HepG2 (cell line): ENCODE results near the gene MEAF6. TPM values are rescaled to one million over a fixed set of nuclear protein-coding genes. Genes with fewer than 3 reads are reported as not detected.

Source experiments
- AHR ChIP-seq: IDR thresholded peaks from 2 replicates; pipeline ENCODE4 v1.6.1; 2018; ENCODE audit warnings: missing genetic modification reagents, missing compliant biosample characterization
- BRD4 ChIP-seq: sonication (generic); formaldehyde crosslinking; IDR thresholded peaks from 2 replicates; pipeline ENCODE4 v1.4.0; 2020; ENCODE audit warnings: missing genetic modification reagents
- CEBPG ChIP-seq: IDR thresholded peaks from 2 replicates; pipeline ENCODE4 v1.6.1; 2016
- E2F5 ChIP-seq: sonication (generic); formaldehyde crosslinking; conservative IDR thresholded peaks from 2 replicates; pipeline ENCODE4 v1.4.0; 2020; ENCODE audit warnings: missing genetic modification reagents
- HOXD1 ChIP-seq: sonication (generic); formaldehyde crosslinking; IDR thresholded peaks from 2 replicates; pipeline ENCODE4 v1.5.0; 2020; ENCODE audit warnings: missing genetic modification reagents
- MAF1 ChIP-seq: sonication (generic); formaldehyde crosslinking; IDR thresholded peaks from 2 replicates; pipeline ENCODE4 v1.5.0; 2020; ENCODE audit warnings: missing genetic modification reagents, borderline replicate concordance
- MATR3 ChIP-seq: sonication (generic); formaldehyde crosslinking; IDR thresholded peaks from 2 replicates; pipeline ENCODE4 v1.4.0; 2020; ENCODE audit warnings: missing genetic modification reagents
- NFE2L2 ChIP-seq: fragments of 150-350 bp; IDR thresholded peaks from 2 replicates; pipeline ENCODE4 v1.6.1; 2014; ENCODE audit warnings: low read length
- ZNF501 ChIP-seq: sonication (generic); formaldehyde crosslinking; IDR thresholded peaks from 2 replicates; pipeline ENCODE4 v1.5.1; 2020; ENCODE audit warnings: mild to moderate bottlenecking, moderate library complexity, missing genetic modification reagents
- ZNF737 ChIP-seq: sonication (generic); formaldehyde crosslinking; IDR thresholded peaks from 2 replicates; pipeline ENCODE4 v1.5.0; 2020; ENCODE audit warnings: missing genetic modification reagents, mild to moderate bottlenecking, borderline replicate concordance
- polyA plus RNA-seq, 8 experiments: library from polyadenylated mRNA; depleted of rRNA in 3 of 8; stranded (reverse) in 7 of 8; unstranded in 1 of 8; fragments of >200 nt; fragmentation: Illumina TruSeq in 4 of 8; extraction: Trizol in 4 of 8; gene quantifications; 2 replicates each; pipeline versions ENCODE4 v1.2.1 to v1.2.3, GENCODE V29; 2011 to 2016; ENCODE audit warnings: low read depth in 4 of 8, missing spikeins in 1 of 8, mixed read lengths in 1 of 8; ENCODE audit not compliant: insufficient read depth in 1 of 8
- total RNA-seq, 5 experiments: library from RNA; depleted of rRNA; stranded (reverse); fragments of >200 nt; fragmentation: Illumina TruSeq; extraction: Trizol; gene quantifications; 2 replicates each; pipeline ENCODE4 v1.2.3, GENCODE V29; 2016; ENCODE audit warnings: low read depth in 1 of 5
- TF ChIP-seq, protein P1 (sequence below): sonication (generic); formaldehyde crosslinking; IDR thresholded peaks from 2 replicates; pipeline ENCODE4 v1.5.0; 2020; ENCODE audit warnings: mild to moderate bottlenecking, missing genetic modification reagents
- TF ChIP-seq, protein P2 (sequence below): sonication (generic); formaldehyde crosslinking; IDR thresholded peaks from 2 replicates; pipeline ENCODE4 v1.4.0; 2020; ENCODE audit warnings: low read depth, missing genetic modification reagents
- TF ChIP-seq, protein P3 (sequence below): sonication (generic); formaldehyde crosslinking; IDR thresholded peaks from 2 replicates; pipeline ENCODE4 v1.4.0; 2020; ENCODE audit warnings: mild to moderate bottlenecking, missing genetic modification reagents
- TF ChIP-seq, protein P4 (sequence below): sonication (generic); formaldehyde crosslinking; IDR thresholded peaks from 2 replicates; pipeline ENCODE4 v1.4.0; 2020; ENCODE audit warnings: missing genetic modification reagents
- TF ChIP-seq, protein P5 (sequence below): sonication (generic); formaldehyde crosslinking; IDR thresholded peaks from 2 replicates; pipeline ENCODE4 v1.4.0; 2020; ENCODE audit warnings: missing genetic modification reagents, mild to moderate bottlenecking, borderline replicate concordance

MEAF6 gene
- total and polyA plus RNA-seq, 2 of the 13 experiments (the other 11 are each of a cell fraction or from before 2014, with no cell fraction given) = 29.5 to 45.6 TPM

- TF ChIP-seq, protein P1, sequence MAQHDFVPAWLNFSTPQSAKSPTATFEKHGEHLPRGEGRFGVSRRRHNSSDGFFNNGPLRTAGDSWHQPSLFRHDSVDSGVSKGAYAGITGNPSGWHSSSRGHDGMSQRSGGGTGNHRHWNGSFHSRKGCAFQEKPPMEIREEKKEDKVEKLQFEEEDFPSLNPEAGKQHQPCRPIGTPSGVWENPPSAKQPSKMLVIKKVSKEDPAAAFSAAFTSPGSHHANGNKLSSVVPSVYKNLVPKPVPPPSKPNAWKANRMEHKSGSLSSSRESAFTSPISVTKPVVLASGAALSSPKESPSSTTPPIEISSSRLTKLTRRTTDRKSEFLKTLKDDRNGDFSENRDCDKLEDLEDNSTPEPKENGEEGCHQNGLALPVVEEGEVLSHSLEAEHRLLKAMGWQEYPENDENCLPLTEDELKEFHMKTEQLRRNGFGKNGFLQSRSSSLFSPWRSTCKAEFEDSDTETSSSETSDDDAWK (CRISPR knock-in tag) = no peak
- no peak for TF ChIP-seq BRD4
- no peak for TF ChIP-seq HOXD1
- TF ChIP-seq, protein P2, sequence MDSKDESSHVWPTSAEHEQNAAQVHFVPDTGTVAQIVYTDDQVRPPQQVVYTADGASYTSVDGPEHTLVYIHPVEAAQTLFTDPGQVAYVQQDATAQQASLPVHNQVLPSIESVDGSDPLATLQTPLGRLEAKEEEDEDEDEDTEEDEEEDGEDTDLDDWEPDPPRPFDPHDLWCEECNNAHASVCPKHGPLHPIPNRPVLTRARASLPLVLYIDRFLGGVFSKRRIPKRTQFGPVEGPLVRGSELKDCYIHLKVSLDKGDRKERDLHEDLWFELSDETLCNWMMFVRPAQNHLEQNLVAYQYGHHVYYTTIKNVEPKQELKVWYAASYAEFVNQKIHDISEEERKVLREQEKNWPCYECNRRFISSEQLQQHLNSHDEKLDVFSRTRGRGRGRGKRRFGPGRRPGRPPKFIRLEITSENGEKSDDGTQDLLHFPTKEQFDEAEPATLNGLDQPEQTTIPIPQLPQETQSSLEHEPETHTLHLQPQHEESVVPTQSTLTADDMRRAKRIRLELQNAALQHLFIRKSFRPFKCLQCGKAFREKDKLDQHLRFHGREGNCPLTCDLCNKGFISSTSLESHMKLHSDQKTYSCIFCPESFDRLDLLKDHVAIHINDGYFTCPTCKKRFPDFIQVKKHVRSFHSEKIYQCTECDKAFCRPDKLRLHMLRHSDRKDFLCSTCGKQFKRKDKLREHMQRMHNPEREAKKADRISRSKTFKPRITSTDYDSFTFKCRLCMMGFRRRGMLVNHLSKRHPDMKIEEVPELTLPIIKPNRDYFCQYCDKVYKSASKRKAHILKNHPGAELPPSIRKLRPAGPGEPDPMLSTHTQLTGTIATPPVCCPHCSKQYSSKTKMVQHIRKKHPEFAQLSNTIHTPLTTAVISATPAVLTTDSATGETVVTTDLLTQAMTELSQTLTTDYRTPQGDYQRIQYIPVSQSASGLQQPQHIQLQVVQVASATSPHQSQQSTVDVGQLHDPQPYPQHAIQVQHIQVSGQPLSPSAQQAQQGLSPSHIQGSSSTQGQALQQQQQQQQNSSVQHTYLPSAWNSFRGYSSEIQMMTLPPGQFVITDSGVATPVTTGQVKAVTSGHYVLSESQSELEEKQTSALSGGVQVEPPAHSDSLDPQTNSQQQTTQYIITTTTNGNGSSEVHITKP (CRISPR knock-in tag) = no peak
- TF ChIP-seq, protein P3, sequence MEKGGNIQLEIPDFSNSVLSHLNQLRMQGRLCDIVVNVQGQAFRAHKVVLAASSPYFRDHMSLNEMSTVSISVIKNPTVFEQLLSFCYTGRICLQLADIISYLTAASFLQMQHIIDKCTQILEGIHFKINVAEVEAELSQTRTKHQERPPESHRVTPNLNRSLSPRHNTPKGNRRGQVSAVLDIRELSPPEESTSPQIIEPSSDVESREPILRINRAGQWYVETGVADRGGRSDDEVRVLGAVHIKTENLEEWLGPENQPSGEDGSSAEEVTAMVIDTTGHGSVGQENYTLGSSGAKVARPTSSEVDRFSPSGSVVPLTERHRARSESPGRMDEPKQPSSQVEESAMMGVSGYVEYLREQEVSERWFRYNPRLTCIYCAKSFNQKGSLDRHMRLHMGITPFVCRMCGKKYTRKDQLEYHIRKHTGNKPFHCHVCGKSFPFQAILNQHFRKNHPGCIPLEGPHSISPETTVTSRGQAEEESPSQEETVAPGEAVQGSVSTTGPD = no peak
- no peak for TF ChIP-seq MATR3 (CRISPR knock-in tag)
- 0 out of 2 replicates have a peak, but pooled peaks have one; percentile 37 for TF ChIP-seq ZNF737 (CRISPR knock-in tag)
- TF ChIP-seq AHR (CRISPR knock-in tag) = no peak
- TF ChIP-seq, protein P4, sequence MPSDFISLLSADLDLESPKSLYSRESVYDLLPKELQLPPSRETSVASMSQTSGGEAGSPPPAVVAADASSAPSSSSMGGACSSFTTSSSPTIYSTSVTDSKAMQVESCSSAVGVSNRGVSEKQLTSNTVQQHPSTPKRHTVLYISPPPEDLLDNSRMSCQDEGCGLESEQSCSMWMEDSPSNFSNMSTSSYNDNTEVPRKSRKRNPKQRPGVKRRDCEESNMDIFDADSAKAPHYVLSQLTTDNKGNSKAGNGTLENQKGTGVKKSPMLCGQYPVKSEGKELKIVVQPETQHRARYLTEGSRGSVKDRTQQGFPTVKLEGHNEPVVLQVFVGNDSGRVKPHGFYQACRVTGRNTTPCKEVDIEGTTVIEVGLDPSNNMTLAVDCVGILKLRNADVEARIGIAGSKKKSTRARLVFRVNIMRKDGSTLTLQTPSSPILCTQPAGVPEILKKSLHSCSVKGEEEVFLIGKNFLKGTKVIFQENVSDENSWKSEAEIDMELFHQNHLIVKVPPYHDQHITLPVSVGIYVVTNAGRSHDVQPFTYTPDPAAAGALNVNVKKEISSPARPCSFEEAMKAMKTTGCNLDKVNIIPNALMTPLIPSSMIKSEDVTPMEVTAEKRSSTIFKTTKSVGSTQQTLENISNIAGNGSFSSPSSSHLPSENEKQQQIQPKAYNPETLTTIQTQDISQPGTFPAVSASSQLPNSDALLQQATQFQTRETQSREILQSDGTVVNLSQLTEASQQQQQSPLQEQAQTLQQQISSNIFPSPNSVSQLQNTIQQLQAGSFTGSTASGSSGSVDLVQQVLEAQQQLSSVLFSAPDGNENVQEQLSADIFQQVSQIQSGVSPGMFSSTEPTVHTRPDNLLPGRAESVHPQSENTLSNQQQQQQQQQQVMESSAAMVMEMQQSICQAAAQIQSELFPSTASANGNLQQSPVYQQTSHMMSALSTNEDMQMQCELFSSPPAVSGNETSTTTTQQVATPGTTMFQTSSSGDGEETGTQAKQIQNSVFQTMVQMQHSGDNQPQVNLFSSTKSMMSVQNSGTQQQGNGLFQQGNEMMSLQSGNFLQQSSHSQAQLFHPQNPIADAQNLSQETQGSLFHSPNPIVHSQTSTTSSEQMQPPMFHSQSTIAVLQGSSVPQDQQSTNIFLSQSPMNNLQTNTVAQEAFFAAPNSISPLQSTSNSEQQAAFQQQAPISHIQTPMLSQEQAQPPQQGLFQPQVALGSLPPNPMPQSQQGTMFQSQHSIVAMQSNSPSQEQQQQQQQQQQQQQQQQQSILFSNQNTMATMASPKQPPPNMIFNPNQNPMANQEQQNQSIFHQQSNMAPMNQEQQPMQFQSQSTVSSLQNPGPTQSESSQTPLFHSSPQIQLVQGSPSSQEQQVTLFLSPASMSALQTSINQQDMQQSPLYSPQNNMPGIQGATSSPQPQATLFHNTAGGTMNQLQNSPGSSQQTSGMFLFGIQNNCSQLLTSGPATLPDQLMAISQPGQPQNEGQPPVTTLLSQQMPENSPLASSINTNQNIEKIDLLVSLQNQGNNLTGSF (CRISPR knock-in tag) = 0 out of 2 replicates have a peak, but pooled peaks have one; percentile 4
- TF ChIP-seq ZNF501 (CRISPR knock-in tag) = peak; percentile 52; the same call in 1 of the 2 replicates
- TF ChIP-seq NFE2L2 = no peak
- TF ChIP-seq MAF1 (CRISPR knock-in tag) = no peak
- no peak for TF ChIP-seq E2F5 (CRISPR knock-in tag)
- TF ChIP-seq, protein P5, sequence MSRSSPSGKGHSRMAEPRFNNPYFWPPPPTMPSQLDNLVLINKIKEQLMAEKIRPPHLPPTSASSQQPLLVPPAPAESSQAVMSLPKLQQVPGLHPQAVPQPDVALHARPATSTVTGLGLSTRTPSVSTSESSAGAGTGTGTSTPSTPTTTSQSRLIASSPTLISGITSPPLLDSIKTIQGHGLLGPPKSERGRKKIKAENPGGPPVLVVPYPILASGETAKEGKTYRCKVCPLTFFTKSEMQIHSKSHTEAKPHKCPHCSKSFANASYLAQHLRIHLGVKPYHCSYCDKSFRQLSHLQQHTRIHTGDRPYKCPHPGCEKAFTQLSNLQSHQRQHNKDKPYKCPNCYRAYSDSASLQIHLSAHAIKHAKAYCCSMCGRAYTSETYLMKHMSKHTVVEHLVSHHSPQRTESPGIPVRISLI (CRISPR knock-in tag) = no peak
- TF ChIP-seq CEBPG (CRISPR knock-in tag) = no peak
Observed at GRCh38 chr1:37474697-37475379, 39.7 kb downstream of the MEAF6 start (continued).
